ENCODE results near the gene LZTR1. TPM values are rescaled to one million over a fixed set of nuclear protein-coding genes. Genes with fewer than 3 reads are reported as not detected.

LZTR1 gene
- total and polyA plus RNA-seq, 2 of the 8 experiments (the other 6 are each of a cell fraction or from before 2014, with no cell fraction given) = 22.3 to 31.0 TPM

- H2BK5ac ChIP-seq (ENCODE audit: low read depth, low read length) = no peak overlapping the region
- POLR2A ChIA-PET (ENCODE audit: partially characterized antibody) = interaction anchor here (0.5 kb wide), 1 partner anchor 92 kb away, joined by 4 read pairs; no protein-coding TSS in a partner anchor
- CTCF ChIA-PET (ENCODE audit: partially characterized antibody) = interaction anchor here (1.2 to 1.7 kb wide), 2 partner anchors 9 to 21 kb away, joined by 4 read pairs; no protein-coding TSS in a partner anchor
- no peak overlapping the region for H3K4me2 ChIP-seq (ENCODE audit: insufficient read depth in 1 of 2, low read depth in 2 of 2, low read length in 2 of 2)
- H2BK15ac ChIP-seq (ENCODE audit: low read length) = no peak overlapping the region
- no peak overlapping the region for H4K91ac ChIP-seq (replicated peaks; ENCODE audit: insufficient read length, low read length)
- no peak overlapping the region for H2AFZ ChIP-seq (ENCODE audit: low read length)
- H3K79me2 ChIP-seq (ENCODE audit: control insufficient read depth in 1 of 2, insufficient read depth in 2 of 2, low read length in 2 of 2) = no peaks in the 10 kb centered on the region
- H4K5ac ChIP-seq (ENCODE audit: insufficient read length, low read depth, low read length) = no peak overlapping the region
- WGBS, 2 experiments (ENCODE audit: extremely low coverage in 1 of 2, insufficient coverage in 1 of 2, insufficient read length in 1 of 2, insufficient replicate concordance in 2 of 2, low coverage in 1 of 2, low lambda C conversion rate in 2 of 2, missing lambda C conversion rate in 1 of 2) = 94% methylated on average over 20 of the region's 29 CpGs; no CpG with 5 or more reads in 1 of the 2 experiments
- DNase-seq (ENCODE audit: low read depth in 1 of 2, low spot score in 2 of 2) (no peak), FAIRE-seq (no peak)
- H3K56ac ChIP-seq (replicated peaks; ENCODE audit: insufficient read length, low read depth, low read length) = no peak overlapping the region
- no peak overlapping the region for H3K9ac ChIP-seq (replicated peaks in 1 of 4; ENCODE audit: extremely low read depth in 1 of 4, low read depth in 3 of 4, low read length in 3 of 4)
- no peaks in the 10 kb centered on the region; a peak in 1 of 7 replicates for H3K4me1 ChIP-seq (replicated peaks in 1 of 4; ENCODE audit: control insufficient read depth in 3 of 4, insufficient read depth in 4 of 4, low read length in 3 of 4)
- H3K36me3 ChIP-seq (ENCODE audit: control insufficient read depth in 2 of 4, insufficient read depth in 4 of 4, low read length in 3 of 4) = peaks cover 0 to 10% (median 3%) of the 10 kb centered on the region in 4 experiments; a peak in 4 of 8 replicates
- no peak overlapping the region for H3K14ac ChIP-seq (ENCODE audit: insufficient read length)
- H2BK12ac ChIP-seq (ENCODE audit: low read depth, low read length) = no peak overlapping the region
- H3K79me1 ChIP-seq (ENCODE audit: low read depth, low read length) = no peaks in the 10 kb centered on the region
- H2BK120ac ChIP-seq (replicated peaks; ENCODE audit: low read depth, low read length) = no peak overlapping the region
- no peak overlapping the region for H3K27ac ChIP-seq (ENCODE audit: low read depth, low read length)
- peaks cover 0 to 14% of the 10 kb centered on the region in 2 experiments for H4K20me1 ChIP-seq (replicated peaks in 1 of 2; ENCODE audit: control insufficient read depth in 1 of 2, insufficient read depth in 2 of 2, low read length in 2 of 2)
- H2AK5ac ChIP-seq (ENCODE audit: low read depth, low read length) = no peak overlapping the region
- no peak overlapping the region for H4K8ac ChIP-seq (ENCODE audit: extremely low read depth, insufficient read depth, low read length)
- H3K18ac ChIP-seq (ENCODE audit: extremely low read depth, low read length) = no peak overlapping the region
- no peak overlapping the region for H3K23ac ChIP-seq (ENCODE audit: insufficient read length)
- no peaks in the 10 kb centered on the region for H3K27me3 ChIP-seq (replicated peaks in 1 of 4; ENCODE audit: control insufficient read depth in 3 of 4, extremely low read depth in 1 of 4, insufficient read depth in 3 of 4, low read length in 3 of 4)
- no peak overlapping the region for H3K4ac ChIP-seq (replicated peaks; ENCODE audit: insufficient read length, low read depth, low read length)
- no peak overlapping the region for H3K4me3 ChIP-seq (ENCODE audit: extremely low read depth in 1 of 4, insufficient read depth in 2 of 4, low read depth in 3 of 4, low read length in 4 of 4)
- H3K23me2 ChIP-seq (ENCODE audit: low read depth, low read length) = no peaks in the 10 kb centered on the region
- no peaks in the 10 kb centered on the region for H3K9me3 ChIP-seq (ENCODE audit: insufficient read depth in 2 of 2, low read depth in 1 of 2, low read length in 1 of 2)
- no peak overlapping the region for H2BK20ac ChIP-seq (ENCODE audit: low read length)
- TF ChIP-seq CHD2 (IDR thresholded peaks at IDR 0.05; ENCODE audit: low read length) (no peak), CEBPB (IDR thresholded peaks at IDR 0.05; ENCODE audit: low read depth, low read length) (no peak), SP1 (IDR thresholded peaks at IDR 0.05; ENCODE audit: low read depth, low read length) (no peak), GTF2F1 (IDR thresholded peaks at IDR 0.05; ENCODE audit: borderline replicate concordance, low read depth, low read length) (no peak), HDAC6 (IDR thresholded peaks at IDR 0.05; ENCODE audit: low read depth, low read length) (no peak), EZH2 (IDR thresholded peaks at IDR 0.05; ENCODE audit: low read depth, low read length, severe bottlenecking) (no peak), MAFK (IDR thresholded peaks at IDR 0.05; ENCODE audit: low read depth, low read length) (no peak)
These were observed 11.4 kb downstream of the LZTR1 start for GRCh38 chr22:20993304-20994127.
